NOMO-1 treated with DMSO at 0.1 percent for 48 hours (cell line): Measurements from ENCODE around the gene PKMYT1.

Source experiments
- DNase-seq: peaks from one replicate; lab custom pipeline; 2025; ENCODE audit not compliant: unreplicated experiment; lab: John Stamatoyannopoulos, UW

PKMYT1 gene

DNA sequence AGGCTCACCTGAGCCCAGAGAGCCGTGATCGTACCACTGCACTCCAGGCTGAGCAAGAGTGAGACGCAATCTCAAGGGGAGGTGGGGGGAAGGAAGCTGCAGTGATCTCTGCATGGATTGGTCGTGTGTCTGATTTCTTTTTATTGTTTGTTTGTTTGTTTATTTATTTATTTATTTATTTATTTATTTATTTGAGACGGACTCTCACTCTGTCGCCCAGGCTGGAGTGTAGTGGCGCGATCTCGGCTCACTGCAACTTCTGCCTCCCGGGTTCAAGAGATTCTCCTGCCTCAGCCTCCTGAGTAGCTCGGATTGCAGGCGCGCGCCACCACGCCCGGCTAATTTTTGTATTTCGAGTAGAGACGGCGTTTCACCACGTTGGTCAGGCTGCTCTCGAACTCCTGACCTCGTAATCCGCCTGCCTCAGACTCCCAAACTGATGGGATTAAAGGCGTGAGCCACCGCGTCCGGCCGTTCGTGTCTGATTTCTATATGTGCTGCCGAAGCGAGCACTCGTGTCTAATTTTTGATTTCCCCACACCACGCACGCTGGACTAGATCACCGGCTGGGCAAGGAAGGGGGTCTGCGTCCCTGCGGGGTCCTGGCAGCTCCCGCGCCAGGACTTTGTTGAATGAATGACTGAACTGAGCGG lies 39.5 kb upstream of the PKMYT1 start:
- DNase-seq: no peak

DNA sequence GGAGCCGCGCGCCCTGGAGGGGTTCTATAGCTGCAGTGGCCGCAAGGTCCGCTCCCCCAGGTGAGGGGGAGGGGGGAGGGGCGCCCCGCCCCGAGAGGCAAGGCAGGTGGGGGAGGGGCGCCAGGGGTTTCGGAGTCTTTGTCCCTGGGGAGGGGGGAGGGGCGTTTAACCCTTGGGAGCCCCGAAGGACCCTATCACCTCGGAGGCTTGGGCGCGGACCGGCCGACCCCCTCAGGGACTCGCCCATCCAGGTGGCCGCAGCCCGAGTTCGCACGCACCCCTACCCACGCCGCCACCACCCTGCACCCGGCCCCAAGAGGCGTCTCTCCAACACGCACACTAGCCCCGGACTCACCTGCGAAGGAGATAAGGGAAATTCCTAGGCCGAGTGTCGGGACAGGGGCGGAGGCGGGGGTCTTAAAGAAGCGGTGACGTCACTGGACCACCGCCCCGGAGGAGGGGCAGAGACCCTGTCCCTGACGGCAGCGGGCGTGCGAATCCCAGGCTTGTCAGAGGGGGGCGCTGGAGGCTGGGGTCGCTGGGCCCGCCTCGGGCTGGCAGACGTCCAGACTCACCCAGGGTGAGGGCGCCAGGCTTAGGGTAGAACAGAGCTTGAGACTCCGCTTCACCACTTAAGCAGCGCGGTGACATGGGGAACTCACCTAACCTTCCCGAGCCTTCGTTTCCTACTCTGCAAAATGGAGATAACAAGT lies 37.7 kb upstream of the PKMYT1 start, which contains the start of gene CLDN6:
Gene CLDN6 (minus strand): TSS at position 390 of the 713 bp plus-strand sequence. CDS start 2,162 bp downstream, outside the sequence.
- DNase-seq: no peak

DNA sequence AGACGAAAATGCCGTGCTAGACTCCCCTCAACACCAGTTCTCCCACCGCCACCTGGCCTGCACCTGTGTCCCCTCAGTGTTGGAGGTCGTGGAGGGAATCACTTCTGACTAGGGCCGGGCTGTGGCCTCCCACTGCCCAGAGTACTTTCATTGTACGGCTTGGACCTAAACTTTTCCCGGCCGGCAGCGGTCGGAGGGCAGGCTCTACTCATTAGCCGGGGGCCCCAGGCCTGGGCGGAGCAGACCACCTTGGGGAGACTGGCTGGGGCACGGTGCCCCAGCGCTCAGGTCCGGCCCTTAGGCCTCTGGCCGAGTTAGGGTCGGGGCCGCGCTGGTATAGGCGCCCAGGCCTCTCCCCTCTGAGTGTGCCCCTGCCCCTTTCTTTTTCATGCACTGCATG lies 37.1 kb upstream of the PKMYT1 start:
- no peak for DNase-seq

DNA sequence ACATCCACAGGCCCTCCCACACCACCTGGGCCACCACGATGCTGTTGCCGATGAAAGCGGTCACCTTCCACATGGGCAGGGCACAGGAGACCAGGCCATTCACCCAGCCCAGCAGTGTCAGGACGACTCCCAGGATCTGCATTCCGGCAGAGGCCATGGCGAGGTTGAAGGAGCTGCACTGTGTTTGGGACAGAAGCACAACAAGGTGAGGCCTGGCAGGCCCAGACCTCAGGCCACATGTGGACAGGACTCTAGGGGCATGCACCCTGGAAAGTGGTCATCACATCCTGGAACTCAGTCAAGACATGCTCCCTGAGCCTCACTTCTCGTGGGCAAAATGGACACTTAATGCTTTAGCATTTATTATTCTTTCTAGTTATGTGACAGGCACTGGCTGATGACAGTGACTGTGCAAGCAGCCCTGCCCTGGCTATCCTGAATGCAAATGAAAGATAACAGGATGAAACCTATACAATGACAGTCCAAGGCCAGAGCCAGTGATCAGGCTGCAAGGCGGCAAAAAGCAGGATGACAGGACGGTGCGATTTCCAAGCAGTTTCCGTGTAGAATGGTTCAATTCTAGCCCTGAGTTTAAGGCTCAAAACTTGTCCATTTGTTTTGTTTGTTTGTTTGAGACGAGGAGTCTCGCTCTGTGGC lies 35.7 kb upstream of the PKMYT1 start:
- DNase-seq: no peak

DNA sequence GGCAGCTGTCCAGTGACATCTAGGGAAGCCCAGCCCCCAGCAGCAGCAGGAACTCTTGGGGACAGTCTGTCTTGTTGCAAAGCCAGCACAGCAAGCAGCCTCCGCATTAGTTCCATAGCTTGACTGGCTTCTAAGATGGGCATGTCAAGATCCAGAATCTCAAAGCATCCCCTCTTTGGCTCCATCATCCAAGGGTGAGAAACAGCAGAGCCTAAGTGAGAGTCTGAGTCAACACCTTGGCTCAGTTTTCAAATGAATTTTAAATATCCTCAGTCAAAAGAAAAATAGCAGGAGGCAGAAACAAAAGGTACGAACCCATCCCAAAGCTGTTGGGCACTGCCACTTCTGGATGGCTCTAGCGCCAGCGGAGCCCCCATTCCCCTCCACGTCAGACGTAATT lies 34.7 kb upstream of the PKMYT1 start:
- DNase-seq: no peak

DNA sequence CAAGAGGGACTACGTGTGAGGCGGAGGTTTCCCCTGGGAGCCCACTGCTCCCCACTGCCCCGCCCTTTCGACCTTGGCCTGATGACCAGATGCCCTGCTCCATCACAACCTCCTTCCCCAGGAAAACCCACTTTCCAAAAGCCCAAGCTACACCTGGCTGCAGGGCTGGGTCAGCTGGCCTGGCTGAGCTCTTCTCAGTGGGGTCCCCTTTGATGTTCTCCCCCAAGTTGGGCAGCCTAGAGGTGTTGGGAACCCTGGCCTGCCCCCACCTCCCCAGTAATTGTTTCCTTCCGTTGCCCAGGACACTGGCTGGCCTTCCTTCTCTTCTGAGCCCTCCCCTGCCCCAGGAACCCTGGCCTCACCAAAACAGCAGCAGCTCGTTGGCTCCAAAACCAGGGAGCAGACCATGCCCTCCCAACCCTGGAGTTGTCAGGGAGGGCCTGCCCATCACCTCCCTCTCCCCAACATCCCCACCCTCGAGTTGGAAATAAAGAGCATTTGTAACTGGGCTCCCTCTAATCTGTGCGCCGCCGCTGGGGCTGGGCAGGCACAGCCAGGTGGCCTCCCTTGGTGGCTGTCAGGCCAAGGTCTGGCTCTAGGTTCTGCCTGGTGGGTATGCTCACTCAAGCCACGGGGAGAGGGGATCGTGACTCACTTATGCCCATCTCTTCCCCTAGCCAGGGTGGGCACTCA lies 33.9 kb upstream of the PKMYT1 start:
- DNase-seq: no peak

DNA sequence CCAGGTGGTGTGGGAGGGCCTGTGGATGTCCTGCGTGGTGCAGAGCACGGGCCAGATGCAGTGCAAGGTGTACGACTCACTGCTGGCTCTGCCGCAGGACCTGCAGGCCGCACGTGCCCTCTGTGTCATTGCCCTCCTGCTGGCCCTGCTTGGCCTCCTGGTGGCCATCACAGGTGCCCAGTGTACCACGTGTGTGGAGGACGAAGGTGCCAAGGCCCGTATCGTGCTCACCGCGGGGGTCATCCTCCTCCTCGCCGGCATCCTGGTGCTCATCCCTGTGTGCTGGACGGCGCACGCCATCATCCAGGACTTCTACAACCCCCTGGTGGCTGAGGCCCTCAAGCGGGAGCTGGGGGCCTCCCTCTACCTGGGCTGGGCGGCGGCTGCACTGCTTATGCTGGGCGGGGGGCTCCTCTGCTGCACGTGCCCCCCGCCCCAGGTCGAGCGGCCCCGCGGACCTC lies 33.3 kb upstream of the PKMYT1 start:
- no peak for DNase-seq

DNA sequence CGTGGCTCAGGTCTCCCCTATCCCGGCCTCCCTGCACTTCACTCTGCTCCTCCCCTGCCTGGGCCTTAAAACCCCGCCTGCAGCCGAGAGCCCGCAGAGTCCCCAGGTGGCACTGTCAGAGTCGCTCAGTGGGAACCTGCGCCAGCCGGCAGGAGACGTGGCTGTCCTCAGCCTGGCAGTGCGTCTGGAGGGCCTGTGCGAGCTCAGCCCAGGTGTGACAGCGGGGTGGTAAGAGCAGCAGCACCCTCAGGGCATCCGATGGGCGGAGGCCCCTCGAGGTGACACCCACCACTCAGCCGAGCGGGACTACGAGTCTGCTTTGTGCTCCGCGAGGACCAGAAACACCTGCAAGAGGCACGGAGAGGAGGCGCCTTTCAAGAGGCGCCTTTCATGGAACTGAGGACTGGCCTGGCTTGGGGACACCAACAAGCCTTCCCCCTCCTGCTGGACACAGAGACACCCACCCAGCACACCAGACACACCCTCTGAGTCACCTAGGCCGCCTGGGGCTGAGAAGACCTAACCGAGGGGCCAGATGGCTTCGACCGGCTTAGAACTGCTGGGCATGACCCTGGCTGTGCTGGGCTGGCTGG lies 32.7 kb upstream of the PKMYT1 start, which contains the start of gene CLDN9:
Gene CLDN9 (plus strand): TSS at position 96 of the 593 bp plus-strand sequence. CDS start 440 bp downstream, at position 536.
- DNase-seq: no peak

DNA sequence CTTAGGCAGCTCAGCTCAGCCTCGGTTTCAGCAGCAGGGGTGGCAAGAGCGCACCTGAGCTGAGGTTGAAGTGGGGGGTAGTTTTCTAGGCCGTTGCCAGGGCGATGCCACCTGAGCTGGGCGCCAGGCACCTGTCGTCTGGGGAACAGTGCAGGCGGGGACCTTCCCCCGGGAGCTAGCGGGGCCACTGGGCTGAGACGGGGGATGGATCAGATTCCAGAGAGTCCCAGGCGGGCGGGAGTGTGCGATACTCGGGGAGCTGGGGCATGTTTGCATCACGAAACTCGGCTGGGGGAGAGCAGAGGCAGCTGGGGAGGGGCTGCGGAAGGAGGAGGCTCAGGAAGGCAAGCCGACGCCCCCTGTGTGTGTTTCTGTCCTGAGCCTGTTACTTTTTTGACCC lies 32.0 kb upstream of the PKMYT1 start:
- DNase-seq: no peak

DNA sequence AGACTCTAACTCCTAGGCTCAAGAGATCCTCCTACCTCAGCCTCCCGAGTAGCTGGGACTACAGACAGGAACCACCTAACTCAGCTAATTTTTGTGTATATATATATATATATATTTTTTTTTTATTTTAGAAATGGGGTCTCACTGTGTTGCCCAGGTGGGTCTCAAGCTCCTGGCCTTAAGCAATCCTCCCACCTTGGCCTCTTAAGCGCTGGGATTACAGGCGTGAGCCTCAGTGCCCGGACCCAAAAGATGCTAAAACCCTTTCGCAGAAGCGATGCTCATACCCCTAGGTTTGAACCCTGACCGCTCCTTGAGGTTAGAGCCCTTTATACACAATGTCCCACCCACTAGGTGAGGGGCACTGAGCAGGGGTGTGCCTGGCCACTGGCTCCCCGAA lies 30.3 kb upstream of the PKMYT1 start:
- DNase-seq: no peak

DNA sequence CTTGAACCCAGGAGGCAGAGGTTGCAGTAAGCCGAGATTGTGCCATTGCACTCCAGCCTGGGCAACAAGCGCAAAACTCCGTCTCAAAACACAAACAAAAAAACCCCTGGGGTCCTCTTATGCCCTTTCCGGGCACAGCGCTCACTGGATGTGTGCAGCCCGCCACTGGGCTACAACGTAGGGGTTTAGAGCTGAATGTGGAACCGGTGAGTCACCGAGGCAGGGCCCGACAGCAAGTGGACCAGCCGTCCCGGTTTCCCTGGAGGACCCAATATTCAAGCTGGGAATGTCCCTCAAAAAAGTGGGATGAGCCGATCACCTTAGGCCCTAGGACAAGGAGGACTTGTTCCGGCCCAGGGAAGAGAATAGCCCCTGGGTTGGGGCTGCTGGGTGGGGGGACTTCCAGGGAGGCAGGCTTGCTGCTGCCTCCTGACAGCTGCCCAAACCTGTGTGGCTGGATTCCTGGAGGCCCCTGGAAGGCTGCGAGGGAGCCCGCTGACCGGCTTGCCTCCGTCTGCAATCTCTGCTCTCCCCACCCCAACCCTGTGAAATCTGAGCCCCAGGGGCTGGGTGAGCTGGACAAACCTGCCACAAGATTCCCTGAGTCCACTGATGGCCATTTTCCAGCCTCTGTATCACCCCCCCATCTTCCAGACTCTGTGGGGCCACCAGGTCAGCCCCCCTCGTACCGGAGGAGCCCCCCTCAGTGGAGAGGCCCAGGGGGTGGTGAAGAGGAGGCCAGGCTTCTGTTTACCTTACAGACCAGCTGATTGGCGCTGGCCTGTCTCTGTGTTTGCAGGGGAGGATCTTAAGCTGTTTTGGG lies 29.5 kb upstream of the PKMYT1 start:
- DNase-seq: no peak

DNA sequence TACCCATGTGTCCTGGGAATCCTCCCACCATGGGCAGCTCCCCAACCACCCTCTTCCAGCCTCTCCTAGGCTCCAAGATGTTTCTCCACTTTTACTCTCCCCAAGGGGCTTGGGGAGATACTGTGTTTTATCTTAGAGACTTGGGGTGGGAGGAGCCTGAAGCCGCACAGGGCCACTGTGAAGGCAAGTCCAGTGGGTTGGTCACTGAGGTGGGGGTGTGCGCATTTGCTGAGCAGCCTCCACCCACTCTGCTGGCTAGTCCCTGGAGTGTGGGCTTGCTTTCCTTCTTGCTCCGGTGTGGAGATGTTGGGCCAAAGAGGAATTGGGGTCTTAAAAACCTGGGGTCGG lies 28.4 kb upstream of the PKMYT1 start:
- no peak for DNase-seq

DNA sequence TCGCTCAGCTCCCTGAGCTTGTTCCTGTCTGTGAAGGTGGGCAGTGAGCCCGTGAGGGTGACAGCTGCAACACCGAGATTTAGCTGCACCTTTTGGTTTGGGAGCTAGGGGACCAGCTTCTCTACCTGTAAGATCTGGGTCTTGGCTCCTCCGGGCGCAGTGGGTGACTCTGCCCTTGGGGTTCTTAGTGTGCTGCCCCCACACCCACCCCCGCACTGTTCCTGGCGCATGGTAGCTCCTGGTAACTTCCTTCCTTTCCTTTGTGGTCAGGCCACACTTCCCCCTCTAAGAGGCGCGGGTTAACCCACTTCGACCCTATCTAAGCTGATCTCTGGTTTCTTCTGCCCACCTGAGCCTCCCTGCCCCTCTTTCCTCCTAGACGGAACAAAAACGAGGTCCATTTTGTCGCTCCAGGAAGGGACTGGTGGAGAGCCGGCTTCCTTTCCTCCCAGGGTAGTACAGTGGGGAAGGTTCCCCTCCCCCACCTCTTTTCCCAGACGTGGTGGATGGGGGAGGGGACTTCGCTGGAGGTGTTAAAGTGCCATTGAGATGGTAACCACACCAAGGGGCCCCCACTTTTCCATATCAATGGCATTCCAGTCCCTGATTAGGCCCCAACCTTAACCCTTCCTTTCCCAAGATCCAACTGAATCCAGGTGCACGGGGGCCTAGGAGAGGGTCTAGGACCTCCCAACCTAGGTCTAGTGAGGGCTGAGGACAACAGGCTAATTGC lies 27.9 kb upstream of the PKMYT1 start:
- peak; percentile 54 for DNase-seq

DNA sequence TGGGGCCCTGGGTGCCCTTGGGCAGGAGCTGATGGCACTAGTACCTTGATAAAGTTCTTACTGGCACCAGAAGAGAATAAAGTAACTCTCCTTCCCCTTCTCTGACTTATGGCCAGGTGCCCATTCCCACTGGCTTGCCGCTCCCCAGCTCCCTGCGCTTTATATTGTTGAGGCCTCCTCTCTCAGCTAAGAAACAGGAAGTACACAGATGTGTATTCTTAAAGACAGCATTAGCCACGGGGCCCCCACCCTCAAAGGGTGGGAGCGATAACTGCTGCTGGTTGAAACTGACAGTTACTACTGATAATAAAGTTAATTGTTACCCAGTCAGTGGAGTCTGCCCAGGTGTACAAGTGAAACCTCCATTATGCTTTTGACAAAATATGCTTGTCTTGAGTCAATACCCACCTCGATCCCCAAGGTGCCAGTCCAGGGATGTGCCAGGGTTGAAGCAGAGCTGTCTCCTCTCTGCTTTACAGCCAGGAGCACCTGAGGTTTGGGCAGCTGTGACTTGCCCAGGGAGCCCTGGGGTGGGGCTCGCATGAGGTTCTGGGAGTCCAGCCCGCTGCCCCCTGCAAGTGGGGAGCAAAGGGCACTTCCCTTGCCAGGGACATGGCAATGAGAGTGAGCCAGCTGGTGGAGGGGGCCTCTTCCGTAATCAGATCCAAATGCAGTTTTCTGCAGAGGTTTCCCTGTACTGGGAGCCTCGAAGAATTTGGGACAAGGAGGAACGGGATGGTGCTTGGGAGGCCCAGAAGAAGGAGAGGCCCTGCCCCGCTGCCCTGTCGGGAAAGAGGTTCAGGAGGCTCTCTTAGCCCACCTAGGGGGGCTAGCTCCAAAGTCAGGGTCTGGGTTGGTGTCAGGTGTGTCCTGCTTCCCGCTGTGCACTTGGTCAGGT lies 27.1 kb upstream of the PKMYT1 start:
- DNase-seq: peak; percentile 70

DNA sequence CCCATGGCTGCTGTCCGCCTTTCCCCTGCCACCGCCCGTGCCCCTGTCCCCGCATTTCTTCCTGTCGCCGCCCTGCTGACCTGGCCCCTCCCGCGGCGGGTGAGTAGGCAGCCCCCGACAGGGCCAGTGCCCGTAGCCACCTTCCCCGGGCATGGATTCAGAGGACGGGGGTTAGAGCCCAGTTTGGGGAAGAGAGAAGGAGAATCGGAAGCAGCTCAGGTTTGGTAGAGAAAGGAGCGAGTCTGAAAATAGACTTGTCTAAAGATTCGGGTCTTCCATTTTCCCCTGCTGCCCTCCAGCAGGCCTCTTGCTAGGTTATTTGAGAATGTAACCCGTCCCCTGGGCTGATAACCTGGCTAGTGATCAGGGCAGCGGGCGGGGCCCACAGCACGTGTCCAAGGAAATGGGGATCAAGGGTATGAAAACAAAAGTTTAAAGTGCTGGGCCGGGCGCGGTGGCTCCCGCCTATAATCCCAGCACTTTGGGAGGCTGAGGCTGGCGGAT lies 24.6 kb upstream of the PKMYT1 start:
- DNase-seq: peak; percentile 46

DNA sequence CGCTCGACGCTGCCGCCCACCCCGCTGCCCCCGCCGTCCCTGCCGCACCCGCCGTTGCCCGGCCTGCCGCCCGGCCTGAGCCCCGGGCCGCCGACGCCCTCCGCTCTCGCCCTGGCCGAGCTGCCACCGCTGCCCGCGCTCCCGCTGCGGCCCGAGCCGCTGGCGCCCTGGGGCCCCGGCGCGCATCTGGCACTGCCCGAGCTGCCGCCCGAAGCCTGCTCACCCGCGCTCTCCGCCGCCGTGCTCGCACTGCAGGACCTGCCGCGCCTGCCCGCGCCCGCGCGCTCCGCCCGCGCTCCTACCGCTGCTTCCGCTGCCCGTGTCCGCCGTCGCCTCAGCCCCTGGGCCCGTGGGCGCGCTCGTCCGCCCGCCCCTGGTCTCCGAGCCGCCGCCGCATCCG lies 24.1 kb upstream of the PKMYT1 start:
- DNase-seq: peak; percentile 40

DNA sequence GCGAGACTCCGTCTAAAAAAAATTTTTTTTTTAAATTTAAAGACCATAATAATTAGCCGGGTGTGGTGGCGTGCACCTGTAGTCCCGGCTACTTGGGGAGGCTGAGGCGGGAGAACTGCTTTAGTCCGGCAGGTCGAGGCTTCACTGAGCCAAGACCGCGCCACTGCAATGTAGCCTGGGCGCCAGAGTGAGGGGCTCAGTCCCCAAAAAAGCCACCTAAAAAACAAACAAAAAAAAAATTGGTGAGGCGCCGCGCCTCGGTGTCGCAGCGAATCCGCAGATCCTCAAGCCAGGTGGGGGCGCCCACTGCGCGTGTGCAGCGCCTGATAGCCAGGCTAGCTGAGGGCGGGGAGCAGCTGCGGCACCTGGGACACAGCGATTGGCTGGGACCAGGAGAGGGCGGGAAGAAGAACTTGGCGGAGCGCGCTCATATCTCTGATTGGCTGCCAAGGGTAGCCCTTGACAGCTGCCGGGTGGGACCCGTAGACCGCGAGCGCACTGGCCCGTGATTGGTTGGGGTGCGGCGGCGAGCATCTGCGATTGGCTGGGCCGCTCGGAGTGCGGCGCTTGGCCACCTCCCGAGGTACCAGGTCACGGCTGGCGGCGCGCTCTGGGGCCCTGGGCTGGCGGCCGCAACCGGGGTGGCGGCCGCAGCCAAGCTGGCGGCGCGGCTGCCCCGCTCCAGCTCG lies 23.5 kb upstream of the PKMYT1 start:
- DNase-seq: peak; percentile 99

DNA sequence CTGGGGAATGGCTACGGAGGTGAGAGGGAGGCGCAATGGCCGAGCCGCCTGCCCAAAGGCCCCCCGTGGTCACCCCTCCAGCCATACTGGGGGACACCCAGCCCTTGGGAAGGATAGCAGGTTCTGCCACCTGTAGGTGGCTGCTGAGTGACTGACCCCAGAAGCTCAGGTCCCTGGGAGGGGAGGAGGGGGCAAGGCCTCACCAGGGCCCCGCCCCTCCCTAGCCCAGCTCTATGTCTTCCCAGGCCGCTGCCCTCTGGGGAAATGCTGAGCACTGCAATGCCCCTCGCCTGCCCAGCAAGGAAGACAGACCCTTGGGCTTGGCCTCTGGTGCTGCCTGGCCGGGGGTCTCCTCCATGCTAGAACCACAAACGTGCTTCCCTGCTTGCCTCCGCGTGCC lies 21.1 kb upstream of the PKMYT1 start:
- DNase-seq: no peak
